Measurements from ENCODE around the gene ITGA2B. TPM values are rescaled to one million over a fixed set of nuclear protein-coding genes. Genes with fewer than 3 reads are reported as not detected.
A peak's percentile ranks its signal among the peaks of the same experiment; 100 is the strongest.

ITGA2B gene
- total and polyA plus RNA-seq, 2 of the 13 experiments (the other 11 are each of a cell fraction or from before 2014, with no cell fraction given) = 0.38 to 1.1 TPM

GRCh38 chr17:44345454-44346026, 43.9 kb downstream of the ITGA2B start (continued):
- TF ChIP-seq, protein P1, sequence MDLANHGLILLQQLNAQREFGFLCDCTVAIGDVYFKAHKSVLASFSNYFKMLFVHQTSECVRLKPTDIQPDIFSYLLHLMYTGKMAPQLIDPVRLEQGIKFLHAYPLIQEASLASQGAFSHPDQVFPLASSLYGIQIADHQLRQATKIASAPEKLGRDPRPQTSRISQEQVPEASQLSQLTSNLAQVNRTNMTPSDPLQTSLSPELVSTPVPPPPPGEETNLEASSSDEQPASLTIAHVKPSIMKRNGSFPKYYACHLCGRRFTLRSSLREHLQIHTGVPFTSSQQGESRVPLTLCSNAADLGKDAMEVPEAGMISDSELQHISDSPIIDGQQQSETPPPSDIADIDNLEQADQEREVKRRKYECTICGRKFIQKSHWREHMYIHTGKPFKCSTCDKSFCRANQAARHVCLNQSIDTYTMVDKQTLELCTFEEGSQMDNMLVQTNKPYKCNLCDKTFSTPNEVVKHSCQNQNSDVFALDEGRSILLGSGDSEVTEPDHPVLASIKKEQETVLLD (CRISPR knock-in tag; IDR thresholded peaks at IDR 0.05; ENCODE audit: low read depth) = no peak
- TF ChIP-seq ZNF501 (CRISPR knock-in tag; IDR thresholded peaks at IDR 0.05) (0 out of 2 replicates have a peak, but pooled peaks have one; percentile 24), ZMAT5 (CRISPR knock-in tag; IDR thresholded peaks at IDR 0.05; ENCODE audit: borderline replicate concordance, low read depth) (no peak), ATF7 (IDR thresholded peaks at IDR 0.05) (no peak), ATF7 (CRISPR knock-in tag; IDR thresholded peaks at IDR 0.05) (0 out of 2 replicates have a peak, but pooled peaks have one; percentile 1), CHD4 (IDR thresholded peaks at IDR 0.05; ENCODE audit: borderline replicate concordance, low read length) (no peak), ATF2 (CRISPR knock-in tag; IDR thresholded peaks at IDR 0.05) (no peak), ZNF879 (CRISPR knock-in tag; IDR thresholded peaks at IDR 0.05) (no peak), ZBTB1 (CRISPR knock-in tag; IDR thresholded peaks at IDR 0.05; ENCODE audit: borderline replicate concordance) (no peak), ZFP36 (IDR thresholded peaks at IDR 0.05; ENCODE audit: borderline replicate concordance, low read depth, low read length, partially characterized antibody) (no peak), DNMT3B (CRISPR knock-in tag; conservative IDR thresholded peaks at IDR 0.05) (no peak), ZSCAN29 (CRISPR knock-in tag; conservative IDR thresholded peaks at IDR 0.05) (no peak), ZNF850 (CRISPR knock-in tag; conservative IDR thresholded peaks at IDR 0.05) (no peak), SRSF1 (optimal IDR thresholded peaks at IDR 0.05; ENCODE audit: low read depth, low read length) (no peak), SP140L (CRISPR knock-in tag; IDR thresholded peaks at IDR 0.05; ENCODE audit: borderline replicate concordance) (no peak), DNMT1 (CRISPR knock-in tag; IDR thresholded peaks at IDR 0.05) (no peak), SALL2 (CRISPR knock-in tag; IDR thresholded peaks at IDR 0.05) (no peak), HNRNPL (IDR thresholded peaks at IDR 0.05; ENCODE audit: low read depth, low read length) (no peak), ZNF354B (CRISPR knock-in tag; IDR thresholded peaks at IDR 0.05) (no peak)
- TF ChIP-seq, protein P2, sequence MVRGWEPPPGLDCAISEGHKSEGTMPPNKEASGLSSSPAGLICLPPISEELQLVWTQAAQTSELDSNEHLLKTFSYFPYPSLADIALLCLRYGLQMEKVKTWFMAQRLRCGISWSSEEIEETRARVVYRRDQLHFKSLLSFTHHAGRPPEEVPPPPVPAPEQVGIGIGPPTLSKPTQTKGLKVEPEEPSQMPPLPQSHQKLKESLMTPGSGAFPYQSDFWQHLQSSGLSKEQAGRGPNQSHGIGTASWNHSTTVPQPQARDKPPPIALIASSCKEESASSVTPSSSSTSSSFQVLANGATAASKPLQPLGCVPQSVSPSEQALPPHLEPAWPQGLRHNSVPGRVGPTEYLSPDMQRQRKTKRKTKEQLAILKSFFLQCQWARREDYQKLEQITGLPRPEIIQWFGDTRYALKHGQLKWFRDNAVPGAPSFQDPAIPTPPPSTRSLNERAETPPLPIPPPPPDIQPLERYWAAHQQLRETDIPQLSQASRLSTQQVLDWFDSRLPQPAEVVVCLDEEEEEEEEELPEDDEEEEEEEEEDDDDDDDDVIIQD (CRISPR knock-in tag; IDR thresholded peaks at IDR 0.05; ENCODE audit: low read depth) = no peak
- TF ChIP-seq, protein P3, sequence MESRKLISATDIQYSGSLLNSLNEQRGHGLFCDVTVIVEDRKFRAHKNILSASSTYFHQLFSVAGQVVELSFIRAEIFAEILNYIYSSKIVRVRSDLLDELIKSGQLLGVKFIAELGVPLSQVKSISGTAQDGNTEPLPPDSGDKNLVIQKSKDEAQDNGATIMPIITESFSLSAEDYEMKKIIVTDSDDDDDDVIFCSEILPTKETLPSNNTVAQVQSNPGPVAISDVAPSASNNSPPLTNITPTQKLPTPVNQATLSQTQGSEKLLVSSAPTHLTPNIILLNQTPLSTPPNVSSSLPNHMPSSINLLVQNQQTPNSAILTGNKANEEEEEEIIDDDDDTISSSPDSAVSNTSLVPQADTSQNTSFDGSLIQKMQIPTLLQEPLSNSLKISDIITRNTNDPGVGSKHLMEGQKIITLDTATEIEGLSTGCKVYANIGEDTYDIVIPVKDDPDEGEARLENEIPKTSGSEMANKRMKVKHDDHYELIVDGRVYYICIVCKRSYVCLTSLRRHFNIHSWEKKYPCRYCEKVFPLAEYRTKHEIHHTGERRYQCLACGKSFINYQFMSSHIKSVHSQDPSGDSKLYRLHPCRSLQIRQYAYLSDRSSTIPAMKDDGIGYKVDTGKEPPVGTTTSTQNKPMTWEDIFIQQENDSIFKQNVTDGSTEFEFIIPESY (CRISPR knock-in tag; IDR thresholded peaks at IDR 0.05) = peak; percentile 60; the same call in 1 of the 2 replicates
- TF ChIP-seq, protein P4, sequence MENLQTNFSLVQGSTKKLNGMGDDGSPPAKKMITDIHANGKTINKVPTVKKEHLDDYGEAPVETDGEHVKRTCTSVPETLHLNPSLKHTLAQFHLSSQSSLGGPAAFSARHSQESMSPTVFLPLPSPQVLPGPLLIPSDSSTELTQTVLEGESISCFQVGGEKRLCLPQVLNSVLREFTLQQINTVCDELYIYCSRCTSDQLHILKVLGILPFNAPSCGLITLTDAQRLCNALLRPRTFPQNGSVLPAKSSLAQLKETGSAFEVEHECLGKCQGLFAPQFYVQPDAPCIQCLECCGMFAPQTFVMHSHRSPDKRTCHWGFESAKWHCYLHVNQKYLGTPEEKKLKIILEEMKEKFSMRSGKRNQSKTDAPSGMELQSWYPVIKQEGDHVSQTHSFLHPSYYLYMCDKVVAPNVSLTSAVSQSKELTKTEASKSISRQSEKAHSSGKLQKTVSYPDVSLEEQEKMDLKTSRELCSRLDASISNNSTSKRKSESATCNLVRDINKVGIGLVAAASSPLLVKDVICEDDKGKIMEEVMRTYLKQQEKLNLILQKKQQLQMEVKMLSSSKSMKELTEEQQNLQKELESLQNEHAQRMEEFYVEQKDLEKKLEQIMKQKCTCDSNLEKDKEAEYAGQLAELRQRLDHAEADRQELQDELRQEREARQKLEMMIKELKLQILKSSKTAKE (CRISPR knock-in tag; IDR thresholded peaks at IDR 0.05; ENCODE audit: borderline replicate concordance) = no peak
